ENCODE results near the gene ADAMTS6.

The ADAMTS6 gene

DNA sequence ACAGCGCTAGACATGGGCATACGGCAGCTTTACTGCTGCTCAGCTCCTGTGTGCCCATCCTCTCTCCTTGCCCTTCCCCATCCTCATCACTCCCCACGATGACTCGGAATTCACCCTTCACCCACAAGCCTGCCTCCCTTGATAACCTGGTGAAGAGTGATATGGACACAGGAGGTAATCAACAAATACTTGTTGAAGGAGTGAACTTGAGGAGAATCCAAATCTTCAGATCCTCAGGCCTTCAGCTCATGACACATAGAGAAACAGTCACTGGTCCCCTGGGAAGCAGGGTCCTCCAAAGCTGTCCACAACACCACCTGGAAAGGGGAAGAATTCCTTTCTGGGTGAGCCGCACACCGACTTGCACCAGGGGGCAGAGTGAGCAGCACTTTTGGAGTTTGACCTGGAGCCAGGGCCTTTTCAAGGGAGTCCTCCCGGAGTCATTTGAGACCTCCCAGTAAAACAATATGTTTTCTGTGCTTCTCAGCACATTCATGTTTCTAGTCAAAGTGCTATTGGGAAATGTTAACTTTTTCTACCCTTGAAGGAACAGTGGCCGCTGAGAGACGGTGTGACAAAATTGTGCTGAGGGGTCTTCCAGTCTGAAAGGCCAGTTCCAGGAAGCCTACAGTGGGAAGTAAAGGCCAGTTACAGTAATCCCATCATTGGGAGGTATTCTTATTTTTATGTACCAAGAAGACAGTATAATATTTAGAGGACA lies 380.6 kb downstream of the ADAMTS6 start:
- H3K4me3 ChIP-seq (ENCODE audit: low read depth, low read length), result no peak overlapping the region
- TF ChIP-seq, protein P1, sequence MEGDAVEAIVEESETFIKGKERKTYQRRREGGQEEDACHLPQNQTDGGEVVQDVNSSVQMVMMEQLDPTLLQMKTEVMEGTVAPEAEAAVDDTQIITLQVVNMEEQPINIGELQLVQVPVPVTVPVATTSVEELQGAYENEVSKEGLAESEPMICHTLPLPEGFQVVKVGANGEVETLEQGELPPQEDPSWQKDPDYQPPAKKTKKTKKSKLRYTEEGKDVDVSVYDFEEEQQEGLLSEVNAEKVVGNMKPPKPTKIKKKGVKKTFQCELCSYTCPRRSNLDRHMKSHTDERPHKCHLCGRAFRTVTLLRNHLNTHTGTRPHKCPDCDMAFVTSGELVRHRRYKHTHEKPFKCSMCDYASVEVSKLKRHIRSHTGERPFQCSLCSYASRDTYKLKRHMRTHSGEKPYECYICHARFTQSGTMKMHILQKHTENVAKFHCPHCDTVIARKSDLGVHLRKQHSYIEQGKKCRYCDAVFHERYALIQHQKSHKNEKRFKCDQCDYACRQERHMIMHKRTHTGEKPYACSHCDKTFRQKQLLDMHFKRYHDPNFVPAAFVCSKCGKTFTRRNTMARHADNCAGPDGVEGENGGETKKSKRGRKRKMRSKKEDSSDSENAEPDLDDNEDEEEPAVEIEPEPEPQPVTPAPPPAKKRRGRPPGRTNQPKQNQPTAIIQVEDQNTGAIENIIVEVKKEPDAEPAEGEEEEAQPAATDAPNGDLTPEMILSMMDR (conservative IDR thresholded peaks at IDR 0.05; ENCODE audit: low read depth, low read length), result peak; percentile 90
- DNase-seq (ENCODE audit: low read depth), result peak; percentile 92

All from choroid plexus epithelial cell (primary cell).